Stimulated activated CD8-positive, alpha-beta memory T cell treated with anti-CD3 and anti-CD28 coated beads, Interleukin-12 subunit alpha, Interleukin-12 subunit beta, amount 100 ng/mL, for 24 hours (primary cell): ENCODE data around the gene RETREG3.
"Not testable (repeated sequence)": the region's sequence is repeated elsewhere in the genome, so short reads cannot be mapped to it uniquely, and the experiment has no call there.

Experiments
- DNase-seq: peaks from one replicate; pipeline ENCODE4 v3.0.0-alpha.2; 2020; ENCODE audit errors: extremely low read depth

The RETREG3 gene

DNA sequence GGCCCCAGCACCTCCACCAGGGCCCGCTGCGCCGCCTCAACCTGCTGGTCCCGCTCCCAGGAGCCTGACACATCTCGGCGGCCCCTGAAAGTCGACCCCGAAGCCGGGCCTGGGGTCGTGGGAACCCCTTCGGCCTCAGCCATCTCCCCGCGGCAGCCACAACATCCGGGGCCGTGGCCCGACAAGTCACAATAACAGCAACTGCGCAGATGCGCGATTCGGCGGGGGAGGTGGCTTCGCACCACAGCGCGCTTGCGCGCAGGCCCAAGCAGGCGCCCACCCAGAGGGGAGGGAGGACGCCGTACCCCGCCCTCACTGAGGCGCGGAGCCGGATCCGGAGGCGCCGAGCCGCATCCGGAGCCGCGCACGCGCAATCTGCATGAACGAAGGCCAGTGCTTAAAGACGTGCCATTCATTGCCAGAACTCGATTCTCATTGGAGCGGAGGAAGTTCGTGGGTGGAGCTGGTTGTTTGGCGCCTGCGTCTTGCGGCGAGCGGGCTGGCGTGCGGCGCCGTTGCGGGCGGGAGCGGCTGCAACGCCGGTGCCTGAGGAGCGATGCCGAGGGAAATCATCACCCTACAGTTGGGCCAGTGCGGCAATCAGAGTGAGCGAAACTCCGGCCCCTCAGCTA, at the start of gene RETREG3, which contains the start of gene TUBG1:
TSS of gene RETREG3 (minus strand) at position 193 of the 632 bp plus-strand sequence. CDS start at position 143, 50 bp downstream.
TSS of gene TUBG1 (plus strand) at position 502 of the 632 bp plus-strand sequence. CDS start at position 557, 55 bp downstream.
- peak; percentile 98 for DNase-seq

DNA sequence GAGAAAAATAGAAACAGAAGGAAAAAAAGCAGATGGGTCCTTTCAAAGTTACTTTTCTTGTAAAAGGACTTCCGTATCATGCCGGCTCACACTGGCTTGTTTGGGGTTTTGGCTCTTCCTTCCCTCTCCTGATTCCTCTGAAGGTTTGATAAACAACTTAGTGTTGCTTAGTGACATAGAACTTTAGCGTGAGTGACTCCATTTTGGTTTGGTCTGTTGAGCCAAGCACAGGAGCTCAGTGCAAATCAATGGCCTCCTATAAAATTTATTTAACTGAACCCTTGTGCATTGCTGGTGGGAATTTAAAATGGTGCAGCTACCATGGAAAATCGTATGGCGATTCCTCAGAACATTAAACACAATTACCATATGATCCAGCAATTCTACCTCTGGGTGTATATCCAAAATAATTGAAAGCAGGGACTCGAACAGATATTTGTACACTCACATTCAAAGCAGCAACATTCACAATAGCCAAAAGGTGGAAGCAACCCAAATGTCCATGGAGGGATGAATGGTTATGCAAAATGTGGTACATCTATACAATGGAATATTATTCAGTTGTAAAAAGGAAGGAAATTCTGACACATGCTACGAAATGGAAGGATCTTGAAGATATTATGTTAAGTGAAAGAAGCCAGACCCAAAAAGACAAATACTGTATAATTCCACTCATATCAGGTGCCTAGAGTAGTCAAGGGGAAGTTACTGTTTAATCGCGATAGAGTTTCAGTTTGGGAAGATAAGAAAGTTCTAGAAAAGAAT, 48.8 kb upstream of the RETREG3 start:
- DNase-seq, result no peak

DNA sequence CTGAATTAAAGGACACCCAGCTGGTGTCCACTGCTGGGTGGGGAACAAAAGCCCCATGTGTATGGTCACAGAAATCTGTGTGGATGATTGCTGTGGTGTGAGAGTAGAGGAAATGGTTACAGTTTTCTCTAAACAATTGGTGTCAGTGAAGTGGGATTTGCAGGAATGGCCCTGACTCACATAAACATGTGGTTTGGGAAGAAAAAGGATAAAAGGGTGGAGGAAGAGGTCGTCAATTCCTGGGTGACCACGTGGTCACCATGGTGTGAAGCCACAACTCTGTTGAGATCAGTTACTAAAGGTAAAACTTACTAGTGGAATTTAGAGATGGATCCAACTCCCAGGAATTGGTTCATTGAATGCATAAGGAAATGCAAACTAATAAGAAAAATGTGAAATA, 46.4 kb upstream of the RETREG3 start:
- no peak for DNase-seq

GRCh38 chr17:42653179-42654124, 44.3 kb upstream of the RETREG3 start:
- DNase-seq, result no peak

DNA sequence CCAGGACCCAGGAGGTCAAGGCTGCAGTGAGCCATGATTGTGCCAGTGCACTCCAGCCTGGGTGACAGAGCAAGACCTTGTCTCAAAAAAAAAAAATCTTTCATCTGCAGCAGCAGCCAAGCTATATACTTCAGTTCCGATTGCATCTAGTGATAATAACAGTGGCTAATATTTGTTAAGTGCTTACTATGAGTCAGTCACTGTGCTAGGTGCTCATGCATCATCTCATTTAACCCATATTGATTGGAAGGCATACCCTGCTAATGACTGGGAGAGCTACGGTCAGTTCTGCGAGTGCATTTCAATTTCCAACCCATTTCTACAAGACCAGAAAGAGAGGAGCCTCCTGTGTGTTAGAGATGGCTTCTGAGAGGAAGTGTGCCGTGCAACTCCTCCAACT, 42.2 kb upstream of the RETREG3 start:
- DNase-seq, result no peak

DNA sequence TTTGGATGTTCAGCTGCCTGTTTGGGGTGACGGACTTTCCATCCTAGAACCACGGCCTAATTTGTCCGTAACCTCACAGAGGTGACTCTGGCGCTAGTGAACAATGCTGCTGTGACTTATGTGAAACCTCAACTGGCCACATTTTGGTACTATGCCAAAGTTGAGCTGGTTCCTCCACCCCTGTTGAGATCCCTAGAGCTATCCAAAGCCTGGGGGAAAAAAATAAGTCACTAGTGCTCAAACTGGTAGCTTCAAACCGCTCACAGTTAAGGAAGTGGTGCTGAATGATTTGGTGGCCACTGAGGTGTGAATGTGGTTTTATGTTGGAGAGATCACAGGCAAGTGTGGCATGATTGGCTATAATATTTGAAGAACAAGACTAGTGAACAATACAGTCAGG, 38.6 kb upstream of the RETREG3 start:
- no peak for DNase-seq

DNA sequence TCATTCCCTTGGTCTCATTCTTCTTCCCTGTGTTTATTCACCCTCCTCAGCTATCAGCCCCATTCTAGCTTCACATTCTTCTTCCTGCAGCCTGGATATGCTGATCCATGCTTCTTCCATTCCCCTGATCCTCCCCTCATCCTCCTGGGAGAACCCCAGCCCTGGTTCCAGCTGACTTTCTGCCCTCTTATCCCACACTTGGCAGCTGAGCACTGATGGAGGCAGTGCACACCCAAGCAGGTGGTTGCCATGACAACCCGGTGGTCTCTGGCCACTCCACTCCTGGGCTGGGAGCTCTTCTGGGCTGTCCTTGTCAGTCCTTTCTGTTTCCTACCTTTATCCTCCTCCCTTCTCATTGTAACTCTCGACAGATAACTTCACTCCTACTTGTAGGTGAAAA, 33.2 kb upstream of the RETREG3 start:
- no peak for DNase-seq

GRCh38 chr17:42640121-42640520, 30.9 kb upstream of the RETREG3 start:
- DNase-seq, result no peak

DNA sequence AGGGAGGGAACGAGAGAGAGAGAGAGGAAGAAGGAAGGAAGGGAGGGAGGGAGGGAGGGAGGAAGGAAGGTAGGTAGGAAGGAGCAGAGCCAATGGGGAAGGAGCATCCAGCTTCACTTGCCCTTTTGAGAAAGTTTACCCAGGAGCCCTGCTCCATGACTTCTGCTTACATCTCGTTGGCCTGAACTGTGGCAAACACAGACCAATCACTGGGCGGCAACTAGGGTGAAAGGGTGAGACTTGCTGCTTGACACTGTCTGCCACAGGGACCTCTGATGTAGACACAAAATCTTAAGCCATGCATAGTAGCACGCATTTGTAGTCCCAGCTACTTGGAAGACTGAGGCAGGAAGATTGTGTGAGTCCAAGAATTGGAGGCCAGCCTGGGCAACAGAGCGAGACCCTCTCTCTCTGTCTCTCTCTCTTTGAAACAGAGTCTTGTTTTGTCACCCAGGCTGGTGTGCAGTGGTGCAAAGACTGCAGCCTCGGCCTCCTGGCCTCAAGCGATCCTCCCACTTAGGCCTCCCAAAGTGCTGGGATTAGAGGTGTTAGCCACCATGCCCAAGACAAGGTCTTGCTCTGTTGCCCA, 30.4 kb upstream of the RETREG3 start:
- no peak for DNase-seq

DNA sequence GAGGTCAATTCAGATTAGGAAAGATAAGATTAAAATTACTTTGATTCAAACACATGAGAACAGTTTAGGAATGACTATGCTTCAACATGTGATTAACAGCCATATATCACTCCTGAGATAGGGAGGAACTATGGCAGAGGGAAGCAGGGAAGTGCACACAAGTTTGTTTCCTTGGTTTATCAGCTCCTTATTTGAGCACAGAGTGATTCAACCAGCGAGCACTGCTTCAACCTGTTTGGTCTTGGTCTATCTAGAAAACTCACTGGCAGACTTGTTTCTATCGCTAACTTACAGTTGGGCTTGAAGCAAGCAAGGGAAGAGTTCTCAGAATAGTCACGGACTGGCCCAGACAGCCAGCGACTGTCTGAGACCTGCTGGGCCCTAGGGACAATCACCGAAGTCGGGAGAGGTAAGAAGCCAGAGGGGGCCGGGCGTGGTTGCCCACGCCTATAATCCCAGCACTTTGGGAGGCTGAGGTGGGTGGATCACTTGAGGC, 23.8 kb upstream of the RETREG3 start:
- DNase-seq, result no peak

GRCh38 chr17:42629411-42630009, 20.3 kb upstream of the RETREG3 start:
- no peak for DNase-seq

- not testable (repeated sequence) for DNase-seq
These were observed 18.0 kb upstream of the RETREG3 start for GRCh38 chr17:42627032-42627764.

DNA sequence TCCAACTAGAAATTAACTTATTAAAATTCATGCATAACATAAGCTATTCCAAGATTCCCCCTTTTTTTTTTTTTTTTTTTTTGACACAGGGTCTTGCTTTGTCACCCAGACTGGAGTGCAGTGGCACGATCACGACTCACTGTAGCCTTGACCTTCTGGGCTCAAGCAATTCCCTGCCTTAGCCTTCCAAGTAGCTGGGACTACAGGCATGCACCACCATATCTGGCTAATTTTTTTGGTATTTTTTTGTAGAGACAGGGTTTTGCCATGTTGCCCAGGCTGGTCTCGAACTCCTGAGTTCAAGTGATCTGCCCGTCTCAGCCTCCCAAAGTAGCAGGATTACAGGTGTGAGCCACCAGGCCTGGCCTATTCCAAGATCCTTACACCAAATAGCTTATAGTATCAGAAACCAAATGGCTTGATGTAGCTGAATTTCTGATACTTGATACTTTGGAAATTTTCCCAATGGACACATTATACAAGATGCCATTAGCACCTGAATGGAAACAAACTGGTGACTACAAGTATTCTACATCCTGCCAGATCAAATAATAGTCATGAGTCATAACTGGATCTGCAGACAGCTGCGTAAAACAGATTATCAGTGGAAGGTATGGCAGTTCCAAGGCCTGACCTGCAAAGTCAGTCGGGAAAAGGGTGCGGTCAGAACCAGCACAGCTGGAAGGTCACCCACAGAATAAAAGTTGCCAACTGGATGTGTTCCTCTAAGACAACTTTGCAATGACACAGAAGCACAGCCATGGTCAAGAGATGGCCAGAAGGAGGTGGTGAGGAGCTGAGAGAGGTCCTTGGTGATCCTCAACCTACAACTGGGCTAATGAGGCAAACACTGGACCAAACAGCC, 14.8 kb upstream of the RETREG3 start:
- no peak for DNase-seq

GRCh38 chr17:42623271-42623670, 14.1 kb upstream of the RETREG3 start:
- no peak for DNase-seq

- not testable (repeated sequence) for DNase-seq
These were observed 12.8 kb upstream of the RETREG3 start for GRCh38 chr17:42621987-42622386.

DNA sequence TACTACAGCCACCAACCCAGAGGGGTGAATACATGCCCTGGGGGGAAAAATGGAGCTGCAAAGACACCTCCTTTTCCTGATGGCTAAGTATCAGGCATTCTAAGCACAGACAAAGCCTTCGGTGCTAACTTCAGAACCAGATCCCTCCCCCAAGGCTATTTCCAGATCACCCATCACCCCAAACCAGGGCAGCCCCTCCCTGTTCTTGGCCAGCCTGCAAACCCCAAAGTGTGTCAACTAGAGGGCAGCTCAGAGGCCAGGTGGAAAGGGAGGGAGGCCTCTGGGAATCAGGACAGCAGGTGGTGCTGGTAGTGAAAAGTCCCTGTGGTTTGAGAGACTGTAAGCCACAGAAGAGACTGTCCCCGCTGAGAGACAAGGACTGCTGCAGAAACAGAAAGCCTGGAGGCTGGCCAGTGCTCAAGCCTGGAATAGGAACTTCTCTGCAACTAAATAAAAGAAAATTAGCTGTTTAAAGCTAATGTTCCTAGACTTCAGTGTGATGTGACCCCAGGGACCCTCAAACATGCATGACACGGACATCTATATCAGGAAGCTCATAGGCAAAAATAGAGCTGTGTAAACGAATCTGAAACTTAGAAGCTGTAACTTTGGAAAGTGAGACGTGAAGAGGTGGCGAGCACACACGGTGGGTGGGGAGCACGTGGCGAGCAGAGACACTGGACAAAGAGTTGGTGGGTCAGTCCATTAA, 9.4 kb upstream of the RETREG3 start:
- DNase-seq, result no peak

DNA sequence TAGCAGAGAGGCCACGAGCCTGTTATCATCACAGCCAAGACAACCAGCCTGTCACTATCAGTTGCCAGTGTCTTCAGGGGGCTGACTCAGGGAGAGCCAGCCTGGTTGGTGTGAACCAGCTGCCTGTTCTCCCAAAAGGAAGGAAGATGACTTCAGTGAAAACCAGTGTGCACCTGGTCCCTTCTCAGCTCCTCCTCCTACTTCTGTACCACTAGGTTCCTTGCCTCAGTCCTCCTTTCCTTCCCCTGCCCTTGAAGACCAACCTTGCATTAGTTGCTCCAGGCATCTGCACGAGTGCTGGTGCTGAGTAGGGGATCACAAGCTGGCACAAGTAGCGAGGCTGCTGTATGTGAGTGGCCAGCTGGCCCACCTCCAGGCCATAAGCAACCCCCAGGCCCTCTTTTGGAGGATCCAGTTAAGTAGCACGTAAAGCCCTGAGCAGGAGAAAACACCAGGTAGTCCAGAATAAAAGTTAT, 8.8 kb upstream of the RETREG3 start:
- no peak for DNase-seq

DNA sequence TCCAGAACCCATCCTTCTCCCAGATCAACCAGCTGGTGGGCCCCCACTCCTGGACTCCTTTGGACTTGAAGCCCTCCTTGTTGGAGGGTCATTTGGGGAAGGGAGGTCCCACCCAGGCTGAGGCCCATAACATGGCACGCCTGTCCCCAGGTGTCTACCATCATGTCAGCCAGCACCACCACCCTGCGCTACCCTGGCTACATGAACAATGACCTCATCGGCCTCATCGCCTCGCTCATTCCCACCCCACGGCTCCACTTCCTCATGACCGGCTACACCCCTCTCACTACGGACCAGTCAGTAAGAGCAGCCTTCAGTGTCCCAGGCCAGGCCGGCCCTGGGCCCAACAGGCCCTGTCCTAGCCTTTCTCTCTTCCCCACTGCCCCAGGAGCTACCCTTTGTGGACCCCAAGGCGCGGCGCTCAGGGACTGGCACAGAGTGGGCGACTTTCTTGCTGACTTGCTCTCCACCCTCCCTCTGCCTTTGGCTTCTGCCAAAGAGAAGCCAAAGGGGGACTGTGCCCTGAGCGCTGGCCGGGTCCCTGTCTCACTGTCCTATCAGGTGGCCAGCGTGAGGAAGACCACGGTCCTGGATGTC, 4.6 kb upstream of the RETREG3 start:
- DNase-seq, result no peak
